Choroid plexus epithelial cell (primary cell): Measurements from ENCODE around the gene APMAP.
A peak's percentile ranks its signal among the peaks of the same experiment; 100 is the strongest.

Source experiments
- DNase-seq: peaks from one replicate; pipeline ENCODE4 v3.0.0-alpha.2; 2010; ENCODE audit warnings: low read depth
- H3K4me3 ChIP-seq: 2 replicates; pipeline ENCODE4 v1.5.1; 2011; ENCODE audit warnings: low read depth, mild to moderate bottlenecking, control low read depth, low read length, moderate library complexity
- CTCF ChIP-seq: conservative IDR thresholded peaks from 2 replicates; pipeline ENCODE4 v1.5.1; 2011; ENCODE audit warnings: low read depth, mild to moderate bottlenecking, control low read depth, inconsistent platforms, low read length, moderate library complexity

APMAP gene

GRCh38 chr20:24999568-24999967 lies 7.0 kb upstream of the APMAP start:
- DNase-seq, result no peak
- TF ChIP-seq CTCF, result no peak
- no peak overlapping the region for H3K4me3 ChIP-seq

- H3K4me3 ChIP-seq, result no peak overlapping the region
- DNase-seq, result no peak
- no peak for TF ChIP-seq CTCF
Measured at GRCh38 chr20:24998631-24999445, 6.3 kb upstream of the APMAP start.

GRCh38 chr20:24998121-24998520 lies 5.6 kb upstream of the APMAP start:
- TF ChIP-seq CTCF, result no peak
- no peak overlapping the region for H3K4me3 ChIP-seq
- no peak for DNase-seq

- no peak overlapping the region for H3K4me3 ChIP-seq
- DNase-seq, result no peak
- no peak for TF ChIP-seq CTCF
Measured at GRCh38 chr20:24996449-24997377, 4.2 kb upstream of the APMAP start.

- no peak for TF ChIP-seq CTCF
- DNase-seq, result peak; percentile 17
- H3K4me3 ChIP-seq, result no peak overlapping the region
Measured at GRCh38 chr20:24995741-24996448, 3.3 kb upstream of the APMAP start.

- peak; percentile 82 for DNase-seq
- peak; percentile 96 for TF ChIP-seq CTCF
- no peak overlapping the region for H3K4me3 ChIP-seq
Measured at GRCh38 chr20:24994470-24995368, 2.2 kb upstream of the APMAP start.
